ENCODE data around the gene GREM1. TPM values are rescaled to one million over a fixed set of nuclear protein-coding genes. Genes with fewer than 3 reads are reported as not detected.

Gene GREM1
- total and polyA plus RNA-seq, 9 of the 15 experiments (the other 6 are each of a cell fraction or from before 2014, with no cell fraction given) = 0.01 to 0.20 (median 0.06) TPM; not detected in 6

DNA sequence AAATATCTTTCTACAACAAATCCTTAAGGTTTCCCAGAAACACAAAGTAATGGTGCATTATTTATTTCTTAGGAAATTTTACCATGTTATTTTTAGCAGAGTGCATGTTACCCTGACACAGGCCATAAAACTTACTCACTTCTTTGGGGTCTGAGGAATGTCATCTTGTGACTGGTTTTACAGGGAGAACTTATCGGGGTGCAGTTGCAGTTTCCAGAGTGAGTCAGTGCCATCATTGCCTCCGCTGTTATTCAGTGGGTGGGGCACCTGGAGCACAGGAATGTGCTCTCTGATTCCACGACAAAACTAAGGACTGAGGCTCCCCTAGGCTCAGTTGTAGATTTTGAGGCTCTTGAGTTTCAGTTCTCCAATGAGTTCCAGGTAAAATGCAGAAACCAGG lies 11.1 kb upstream of the GREM1 start:
- H4K20me1 ChIP-seq (replicated peaks; ENCODE audit: control insufficient read depth, insufficient read depth, low read length) = no peaks in the 10 kb centered on the region
- FAIRE-seq (no peak), DNase-seq (ENCODE audit: extremely low read depth in 1 of 4, low spot score in 3 of 4) (no peak), ATAC-seq (no peak)
- intact Hi-C loops (cut with micrococcal nuclease) = no loop called here
- H3K27me3 ChIP-seq (ENCODE audit: control insufficient read depth in 2 of 2, insufficient read depth in 2 of 2, low read length in 2 of 2) = peaks cover 0 to 4% of the 10 kb centered on the region in 2 experiments; a peak in 2 of 5 replicates
- POLR2A ChIA-PET = no interaction called here
- no peaks in the 10 kb centered on the region for H3K79me2 ChIP-seq (ENCODE audit: control insufficient read depth, insufficient read depth, low read length)
- CTCF ChIA-PET (ENCODE audit: low intra/inter-chr PET ratio) = no interaction called here
- in situ Hi-C loops (cut with MboI) = no loop called here
- TF ChIP-seq CBX3 (IDR thresholded peaks at IDR 0.05; ENCODE audit: borderline replicate concordance in 1 of 2, low read length in 2 of 2) (no peak), KLF6 (CRISPR knock-in tag; IDR thresholded peaks at IDR 0.05; ENCODE audit: borderline replicate concordance) (no peak), PML (IDR thresholded peaks at IDR 0.05; ENCODE audit: low read length) (no peak), NELFE (IDR thresholded peaks at IDR 0.05; ENCODE audit: insufficient read depth, insufficient read length) (no peak), HNRNPL (IDR thresholded peaks at IDR 0.05; ENCODE audit: low read depth, low read length) (no peak), HNRNPH1 (optimal IDR thresholded peaks at IDR 0.05; ENCODE audit: low read depth, low read length) (no peak), ZNF778 (CRISPR knock-in tag; IDR thresholded peaks at IDR 0.05) (no peak), LARP7 (IDR thresholded peaks at IDR 0.05) (no peak), SIRT6 (IDR thresholded peaks at IDR 0.05; ENCODE audit: low read depth, low read length) (no peak), GABPB2 (CRISPR knock-in tag; conservative IDR thresholded peaks at IDR 0.05) (no peak), E2F3 (CRISPR knock-in tag; IDR thresholded peaks at IDR 0.05) (no peak), ATF7 (IDR thresholded peaks at IDR 0.05) (no peak), TRIM24 (IDR thresholded peaks at IDR 0.05) (no peak), SMARCE1 (IDR thresholded peaks at IDR 0.05) (no peak), SREBF2 (CRISPR knock-in tag; IDR thresholded peaks at IDR 0.05) (no peak)
- TF ChIP-seq, protein P1, sequence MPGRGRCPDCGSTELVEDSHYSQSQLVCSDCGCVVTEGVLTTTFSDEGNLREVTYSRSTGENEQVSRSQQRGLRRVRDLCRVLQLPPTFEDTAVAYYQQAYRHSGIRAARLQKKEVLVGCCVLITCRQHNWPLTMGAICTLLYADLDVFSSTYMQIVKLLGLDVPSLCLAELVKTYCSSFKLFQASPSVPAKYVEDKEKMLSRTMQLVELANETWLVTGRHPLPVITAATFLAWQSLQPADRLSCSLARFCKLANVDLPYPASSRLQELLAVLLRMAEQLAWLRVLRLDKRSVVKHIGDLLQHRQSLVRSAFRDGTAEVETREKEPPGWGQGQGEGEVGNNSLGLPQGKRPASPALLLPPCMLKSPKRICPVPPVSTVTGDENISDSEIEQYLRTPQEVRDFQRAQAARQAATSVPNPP (IDR thresholded peaks at IDR 0.05; ENCODE audit: borderline replicate concordance, insufficient read depth, insufficient read length) = no peak
- TF ChIP-seq, protein P2, sequence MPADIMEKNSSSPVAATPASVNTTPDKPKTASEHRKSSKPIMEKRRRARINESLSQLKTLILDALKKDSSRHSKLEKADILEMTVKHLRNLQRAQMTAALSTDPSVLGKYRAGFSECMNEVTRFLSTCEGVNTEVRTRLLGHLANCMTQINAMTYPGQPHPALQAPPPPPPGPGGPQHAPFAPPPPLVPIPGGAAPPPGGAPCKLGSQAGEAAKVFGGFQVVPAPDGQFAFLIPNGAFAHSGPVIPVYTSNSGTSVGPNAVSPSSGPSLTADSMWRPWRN (IDR thresholded peaks at IDR 0.05; ENCODE audit: low read depth) = no peak
- TF ChIP-seq, protein P3, sequence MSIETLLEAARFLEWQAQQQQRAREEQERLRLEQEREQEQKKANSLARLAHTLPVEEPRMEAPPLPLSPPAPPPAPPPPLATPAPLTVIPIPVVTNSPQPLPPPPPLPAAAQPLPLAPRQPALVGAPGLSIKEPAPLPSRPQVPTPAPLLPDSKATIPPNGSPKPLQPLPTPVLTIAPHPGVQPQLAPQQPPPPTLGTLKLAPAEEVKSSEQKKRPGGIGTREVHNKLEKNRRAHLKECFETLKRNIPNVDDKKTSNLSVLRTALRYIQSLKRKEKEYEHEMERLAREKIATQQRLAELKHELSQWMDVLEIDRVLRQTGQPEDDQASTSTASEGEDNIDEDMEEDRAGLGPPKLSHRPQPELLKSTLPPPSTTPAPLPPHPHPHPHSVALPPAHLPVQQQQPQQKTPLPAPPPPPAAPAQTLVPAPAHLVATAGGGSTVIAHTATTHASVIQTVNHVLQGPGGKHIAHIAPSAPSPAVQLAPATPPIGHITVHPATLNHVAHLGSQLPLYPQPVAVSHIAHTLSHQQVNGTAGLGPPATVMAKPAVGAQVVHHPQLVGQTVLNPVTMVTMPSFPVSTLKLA (conservative IDR thresholded peaks at IDR 0.05) = no peak
- TF ChIP-seq, protein P4, sequence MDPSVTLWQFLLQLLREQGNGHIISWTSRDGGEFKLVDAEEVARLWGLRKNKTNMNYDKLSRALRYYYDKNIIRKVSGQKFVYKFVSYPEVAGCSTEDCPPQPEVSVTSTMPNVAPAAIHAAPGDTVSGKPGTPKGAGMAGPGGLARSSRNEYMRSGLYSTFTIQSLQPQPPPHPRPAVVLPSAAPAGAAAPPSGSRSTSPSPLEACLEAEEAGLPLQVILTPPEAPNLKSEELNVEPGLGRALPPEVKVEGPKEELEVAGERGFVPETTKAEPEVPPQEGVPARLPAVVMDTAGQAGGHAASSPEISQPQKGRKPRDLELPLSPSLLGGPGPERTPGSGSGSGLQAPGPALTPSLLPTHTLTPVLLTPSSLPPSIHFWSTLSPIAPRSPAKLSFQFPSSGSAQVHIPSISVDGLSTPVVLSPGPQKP (CRISPR knock-in tag; IDR thresholded peaks at IDR 0.05) = no peak
- TF ChIP-seq, protein P5, sequence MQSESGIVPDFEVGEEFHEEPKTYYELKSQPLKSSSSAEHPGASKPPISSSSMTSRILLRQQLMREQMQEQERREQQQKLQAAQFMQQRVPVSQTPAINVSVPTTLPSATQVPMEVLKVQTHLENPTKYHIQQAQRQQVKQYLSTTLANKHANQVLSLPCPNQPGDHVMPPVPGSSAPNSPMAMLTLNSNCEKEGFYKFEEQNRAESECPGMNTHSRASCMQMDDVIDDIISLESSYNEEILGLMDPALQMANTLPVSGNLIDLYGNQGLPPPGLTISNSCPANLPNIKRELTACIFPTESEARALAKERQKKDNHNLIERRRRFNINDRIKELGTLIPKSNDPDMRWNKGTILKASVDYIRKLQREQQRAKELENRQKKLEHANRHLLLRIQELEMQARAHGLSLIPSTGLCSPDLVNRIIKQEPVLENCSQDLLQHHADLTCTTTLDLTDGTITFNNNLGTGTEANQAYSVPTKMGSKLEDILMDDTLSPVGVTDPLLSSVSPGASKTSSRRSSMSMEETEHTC (IDR thresholded peaks at IDR 0.05) = no peak
- no peak overlapping the region for H3K9ac ChIP-seq (ENCODE audit: insufficient read depth in 1 of 2, low read depth in 2 of 2, low read length in 2 of 2)
- no peak overlapping the region for H3K27ac ChIP-seq (ENCODE audit: extremely low read depth, low read depth, low read length)
- H3K4me2 ChIP-seq (ENCODE audit: insufficient read depth, low read length) = no peak overlapping the region
- WGBS (ENCODE audit: insufficient coverage, low coverage, missing lambda C conversion rate) = 0% methylated on average over 3 of the region's 3 CpGs
- BruUV-seq (replicated peaks) = no TSS peak
- H3K36me3 ChIP-seq (ENCODE audit: control insufficient read depth, insufficient read depth, low read length) = no peaks in the 10 kb centered on the region
- no peaks in the 10 kb centered on the region for H3K9me3 ChIP-seq (replicated peaks; ENCODE audit: control insufficient read depth, insufficient read depth, low read depth, low read length)
- no peak overlapping the region for H3K4me3 ChIP-seq
- no peaks in the 10 kb centered on the region for H3K4me1 ChIP-seq (replicated peaks in 1 of 2; ENCODE audit: control insufficient read depth in 2 of 2, insufficient read depth in 2 of 2, low read length in 2 of 2)
- H2AFZ ChIP-seq (ENCODE audit: low read depth, low read length) = no peak overlapping the region
- H3K9me1 ChIP-seq (ENCODE audit: control insufficient read depth, insufficient read depth, low read length) = no peaks in the 10 kb centered on the region

Measured in K562 (cell line).